CD4-positive, alpha-beta memory T cell (primary cell): ENCODE data around the gene DNAJC18. TPM values are rescaled to one million over a fixed set of nuclear protein-coding genes. Genes with fewer than 3 reads are reported as not detected.

Experiments used
- CTCF ChIA-PET: fragments of 350-600 bp; sonication (Branson Sonifier 250); formaldehyde crosslinking; loops from one replicate; lab custom pipeline; 2021; ENCODE audit warnings: inconsistent platforms; ENCODE audit not compliant: partially characterized antibody; lab: Charles Lee
- POLR2A ChIA-PET: fragments of 350-600 bp; sonication (Branson Sonifier 250); formaldehyde crosslinking; loops from one replicate; lab custom pipeline; 2021; ENCODE audit not compliant: partially characterized antibody; lab: Charles Lee
- DNase-seq, 5 donors: peaks; one replicate each; pipeline versions ENCODE4 v3.0.0 to v3.0.0-alpha.2; 2020 to 2022; ENCODE audit warnings: mixed read lengths in 1 of 5
- H3K27ac ChIP-seq: one replicate; pipeline ENCODE4 v1.7.0; 2013; ENCODE audit warnings: low read depth, low read length
- H3K27me3 ChIP-seq: 2 replicates; pipeline ENCODE4 v1.7.0; 2013; ENCODE audit warnings: mild to moderate bottlenecking, low read length, moderate library complexity; ENCODE audit not compliant: insufficient read depth
- H3K36me3 ChIP-seq: 2 replicates; pipeline ENCODE4 v1.7.0; 2013; ENCODE audit warnings: mild to moderate bottlenecking, low read length, moderate library complexity; ENCODE audit not compliant: insufficient read depth
- H3K4me1 ChIP-seq: 2 replicates; pipeline ENCODE4 v1.7.0; 2013; ENCODE audit warnings: mild to moderate bottlenecking, low read length, moderate library complexity; ENCODE audit not compliant: insufficient read depth
- H3K4me3 ChIP-seq, 2 donors: one replicate each; pipeline ENCODE4 v1.7.0; 2013; ENCODE audit warnings: low read length in 2 of 2, mild to moderate bottlenecking in 1 of 2
- H3K9me3 ChIP-seq, 2 donors: one replicate each; pipeline ENCODE4 v1.7.0; 2013; ENCODE audit warnings: low read length in 2 of 2, control low read depth in 1 of 2; ENCODE audit not compliant: control insufficient read depth in 1 of 2
- H3K27ac Mint-ChIP-seq, 7 donors: one replicate each; pipeline ENCODE4 v1.8.0; 2020 to 2021; ENCODE audit warnings: mixed read lengths in 7 of 7, mild to moderate bottlenecking in 6 of 7, inconsistent platforms in 3 of 7, moderate library complexity in 3 of 7
- H3K27me3 Mint-ChIP-seq, 2 donors: one replicate each; pipeline ENCODE4 v1.8.0; 2020 to 2021; ENCODE audit warnings: mixed read lengths in 2 of 2
- H3K36me3 Mint-ChIP-seq, 2 donors: one replicate each; pipeline ENCODE4 v1.8.0; 2020 to 2021; ENCODE audit warnings: mixed read lengths in 2 of 2, inconsistent platforms in 1 of 2, mild to moderate bottlenecking in 1 of 2
- H3K4me1 Mint-ChIP-seq, 4 donors: one replicate each; pipeline ENCODE4 v1.8.0; 2020 to 2021; ENCODE audit warnings: mixed read lengths in 4 of 4, mild to moderate bottlenecking in 1 of 4
- H3K4me3 Mint-ChIP-seq, 8 donors: one replicate each; pipeline ENCODE4 v1.8.0; 2020 to 2021; ENCODE audit warnings: mixed read lengths in 8 of 8, mild to moderate bottlenecking in 7 of 8, moderate library complexity in 6 of 8, inconsistent platforms in 3 of 8
- H3K9me3 Mint-ChIP-seq, 8 donors: one replicate each; pipeline ENCODE4 v1.8.0; 2020 to 2021; ENCODE audit warnings: mixed read lengths in 8 of 8, mild to moderate bottlenecking in 5 of 8, inconsistent platforms in 3 of 8, moderate library complexity in 1 of 8
- intact Hi-C: fragments of 100-400 bp; cut with micrococcal nuclease; formaldehyde crosslinking; loops from one replicate; pipeline ENCODE4 v1.15.1; 2023
- polyA plus RNA-seq, 2 donors: library from polyadenylated mRNA; unstranded; fragments of 300-500 nt; fragmentation: Illumina TruSeq; gene quantifications; one replicate each; pipeline ENCODE4 v1.2.3, GENCODE V29; 2021
- total RNA-seq, 2 experiments: library from RNA; stranded (reverse); gene quantifications; one replicate each; pipeline ENCODE4 v1.2.3, GENCODE V29; 2021

DNAJC18 gene
- total and polyA plus RNA-seq, 4 experiments from 2014 or later: 1.8 to 7.3 (median 6.4) TPM

- Histone ChIP-seq H3K4me3 (no peak overlapping the region), H3K9me3 (no peaks in the 10 kb centered on the region), H3K4me1 (peaks cover 68% of the 10 kb centered on the region), H3K36me3 (no peaks in the 10 kb centered on the region), H3K27ac (no peak overlapping the region), H3K27me3 (no peaks in the 10 kb centered on the region)
- H3K27me3 Mint-ChIP-seq: no peaks in the 10 kb centered on the region
- peak overlapping the region in 3 of 8 donors; percentile 17 to 52 (median 26) for H3K4me3 Mint-ChIP-seq
- POLR2A ChIA-PET: interaction anchor here (3.6 to 10.1 kb wide), 3 partner anchors 13 to 24 kb away, joined by 54 to 171 read pairs (median 82); partner anchors contain the start of genes DNAJC18, SMIM33 and STING1
- H3K4me1 Mint-ChIP-seq: peaks cover 42 to 71% (median 57%) of the 10 kb centered on the region in 4 donors
- H3K36me3 Mint-ChIP-seq: no peaks in the 10 kb centered on the region
- intact Hi-C loops: no loop called here
- peaks cover 0 to 2% (median 0%) of the 10 kb centered on the region in 8 donors for H3K9me3 Mint-ChIP-seq
- H3K27ac Mint-ChIP-seq: peak overlapping the region; percentile 78 to 98 (median 91)
- DNase-seq: no peak
- CTCF ChIA-PET: interaction anchor here (0.6 to 3.6 kb wide), 9 partner anchors 9 to 349 kb away, joined by 3 to 32 read pairs (median 6); partner anchors contain the start of genes DNAJC18 and STING1
These were observed 17.9 kb upstream of the DNAJC18 start for GRCh38 chr5:139457241-139457640.

- DNase-seq: no peak
- H3K27me3 Mint-ChIP-seq: no peaks in the 10 kb centered on the region
- H3K27ac Mint-ChIP-seq: peak overlapping the region; percentile 78 to 98 (median 92)
- peak overlapping the region in 1 of 8 donors; percentile 26 for H3K4me3 Mint-ChIP-seq
- no peaks in the 10 kb centered on the region for H3K36me3 ChIP-seq
- no peak overlapping the region for H3K27ac ChIP-seq
- peaks cover 73% of the 10 kb centered on the region for H3K4me1 ChIP-seq
- no peaks in the 10 kb centered on the region for H3K27me3 ChIP-seq
- H3K36me3 Mint-ChIP-seq: no peaks in the 10 kb centered on the region
- H3K9me3 ChIP-seq: no peaks in the 10 kb centered on the region
- intact Hi-C loops: no loop called here
- ChIA-PET POLR2A (interaction anchor here (0.6 to 10.1 kb wide), 6 partner anchors 13 to 103 kb away, joined by 3 to 171 read pairs (median 4); partner anchors contain the start of genes DNAJC18 and STING1), CTCF (interaction anchor here (1.1 kb wide), 1 partner anchor 34 kb away, joined by 4 read pairs; no protein-coding TSS in a partner anchor)
- no peak overlapping the region for H3K4me3 ChIP-seq
- peaks cover 0 to 2% (median 0%) of the 10 kb centered on the region in 8 donors for H3K9me3 Mint-ChIP-seq
- H3K4me1 Mint-ChIP-seq: peaks cover 42 to 71% (median 57%) of the 10 kb centered on the region in 4 donors
These were observed 17.5 kb upstream of the DNAJC18 start for GRCh38 chr5:139456776-139457175.

GRCh38 chr5:139454568-139455290 is 15.4 kb upstream of the DNAJC18 start:
- DNase-seq: no peak
- CTCF ChIA-PET: interaction anchor here (1.3 to 2.1 kb wide), 2 partner anchors 32 to 59 kb away, joined by 4 to 9 read pairs; no protein-coding TSS in a partner anchor
- Histone ChIP-seq H3K4me3 (no peak overlapping the region), H3K27ac (no peak overlapping the region), H3K4me1 (peaks cover 68% of the 10 kb centered on the region), H3K27me3 (no peaks in the 10 kb centered on the region), H3K9me3 (no peaks in the 10 kb centered on the region), H3K36me3 (no peaks in the 10 kb centered on the region)
- H3K36me3 Mint-ChIP-seq: no peaks in the 10 kb centered on the region
- intact Hi-C loops: no loop called here
- H3K4me1 Mint-ChIP-seq: peaks cover 32 to 57% (median 45%) of the 10 kb centered on the region in 4 donors
- POLR2A ChIA-PET: interaction anchor here (1.2 to 10.1 kb wide), 4 partner anchors 11 to 27 kb away, joined by 3 to 171 read pairs (median 13); partner anchors contain the start of genes DNAJC18, SMIM33 and STING1
- peak overlapping the region in 1 of 8 donors; percentile 2 for H3K4me3 Mint-ChIP-seq
- peaks cover 0 to 2% (median 0%) of the 10 kb centered on the region in 8 donors for H3K9me3 Mint-ChIP-seq
- H3K27me3 Mint-ChIP-seq: no peaks in the 10 kb centered on the region
- peak overlapping the region; percentile 77 to 95 (median 85) for H3K27ac Mint-ChIP-seq

GRCh38 chr5:139453683-139454567 is 14.6 kb upstream of the DNAJC18 start:
- ChIA-PET POLR2A (interaction anchor here (1.2 to 10.1 kb wide), 3 partner anchors 10 to 28 kb away, joined by 3 to 171 read pairs (median 23); partner anchors contain the start of genes DNAJC18, SMIM33 and STING1), CTCF (interaction anchor here (1.3 kb wide), 1 partner anchor 31 kb away, joined by 4 read pairs; no protein-coding TSS in a partner anchor)
- Histone ChIP-seq H3K27ac (peak overlapping the region; percentile 1), H3K36me3 (no peaks in the 10 kb centered on the region), H3K9me3 (no peaks in the 10 kb centered on the region), H3K4me1 (peaks cover 60% of the 10 kb centered on the region), H3K27me3 (no peaks in the 10 kb centered on the region), H3K4me3 (no peak overlapping the region)
- peaks cover 0 to 2% (median 0%) of the 10 kb centered on the region in 8 donors for H3K9me3 Mint-ChIP-seq
- DNase-seq: no peak
- H3K4me3 Mint-ChIP-seq: peak overlapping the region in 1 of 8 donors; percentile 2
- H3K27me3 Mint-ChIP-seq: no peaks in the 10 kb centered on the region
- peaks cover 27 to 51% (median 40%) of the 10 kb centered on the region in 4 donors for H3K4me1 Mint-ChIP-seq
- H3K36me3 Mint-ChIP-seq: no peaks in the 10 kb centered on the region
- intact Hi-C loops: no loop called here
- H3K27ac Mint-ChIP-seq: peak overlapping the region; percentile 8 to 91 (median 83)

GRCh38 chr5:139451878-139452660 is 12.7 kb upstream of the DNAJC18 start:
- no peaks in the 10 kb centered on the region for H3K27me3 Mint-ChIP-seq
- H3K27ac Mint-ChIP-seq: no peak overlapping the region
- H3K36me3 ChIP-seq: no peaks in the 10 kb centered on the region
- CTCF ChIA-PET: no interaction called here
- H3K4me3 ChIP-seq: no peak overlapping the region
- no peaks in the 10 kb centered on the region for H3K9me3 ChIP-seq
- no peaks in the 10 kb centered on the region for H3K27me3 ChIP-seq
- peaks cover 27 to 50% (median 40%) of the 10 kb centered on the region in 4 donors for H3K4me1 Mint-ChIP-seq
- intact Hi-C loops: no loop called here
- DNase-seq: no peak
- H3K27ac ChIP-seq: no peak overlapping the region
- no peaks in the 10 kb centered on the region for H3K36me3 Mint-ChIP-seq
- no peaks in the 10 kb centered on the region for H3K9me3 Mint-ChIP-seq
- peaks cover 51% of the 10 kb centered on the region for H3K4me1 ChIP-seq
- POLR2A ChIA-PET: no interaction called here
- no peak overlapping the region for H3K4me3 Mint-ChIP-seq

- no peaks in the 10 kb centered on the region for H3K27me3 ChIP-seq
- H3K4me3 Mint-ChIP-seq: no peak overlapping the region
- no peak overlapping the region for H3K27ac Mint-ChIP-seq
- no peak for DNase-seq
- H3K36me3 Mint-ChIP-seq: no peaks in the 10 kb centered on the region
- H3K36me3 ChIP-seq: no peaks in the 10 kb centered on the region
- H3K4me3 ChIP-seq: no peak overlapping the region
- intact Hi-C loops: no loop called here
- H3K9me3 Mint-ChIP-seq: no peaks in the 10 kb centered on the region
- H3K27me3 Mint-ChIP-seq: no peaks in the 10 kb centered on the region
- peaks cover 31 to 50% (median 41%) of the 10 kb centered on the region in 4 donors for H3K4me1 Mint-ChIP-seq
- H3K9me3 ChIP-seq: no peaks in the 10 kb centered on the region
- no peak overlapping the region for H3K27ac ChIP-seq
- ChIA-PET CTCF (interaction anchor here (1.5 kb wide), 1 partner anchor 28 kb away, joined by 5 read pairs; no protein-coding TSS in a partner anchor), POLR2A (no interaction called here)
- H3K4me1 ChIP-seq: peaks cover 54% of the 10 kb centered on the region
These were observed 11.9 kb upstream of the DNAJC18 start for GRCh38 chr5:139451176-139451575.
